B cell (primary cell): ENCODE results near the gene DHRS12.

ENCODE experiments used
- CTCF ChIP-seq: fragments of 200-600 bp; IDR thresholded peaks from one replicate; pipeline ENCODE4 v1.8.0; 2022; ENCODE audit warnings: antibody characterized with exemption, mild to moderate bottlenecking
- EZH2 ChIP-seq: IDR thresholded peaks from 2 replicates; pipeline ENCODE4 v1.6.1; 2012; ENCODE audit warnings: borderline replicate concordance, low read depth, mild to moderate bottlenecking, moderate library complexity, low read length; ENCODE audit not compliant: insufficient read depth, poor library complexity, severe bottlenecking

- TF ChIP-seq CTCF (no peak), EZH2 (no peak)
Measured at GRCh38 chr13:51831519-51831918, 27.6 kb upstream of the DHRS12 start.
